ENCODE results near the gene NTN4.
"Not testable (repeated sequence)": the region's sequence is repeated elsewhere in the genome, so short reads cannot be mapped to it uniquely, and the experiment has no call there.

The NTN4 gene

GRCh38 chr12:95766356-95767019 is 24.1 kb downstream of the NTN4 start:
- Histone ChIP-seq H3K9me3 (ENCODE audit: control insufficient read depth, low read depth, low read length) (no peaks in the 10 kb centered on the region), H3K4me1 (ENCODE audit: control insufficient read depth, low read depth, low read length) (peaks cover 3% of the 10 kb centered on the region), H3K4me3 (ENCODE audit: low read length) (no peak overlapping the region), H3K9ac (ENCODE audit: low read length) (no peak overlapping the region), H3K27ac (ENCODE audit: low read length) (no peak overlapping the region), H3K36me3 (ENCODE audit: control insufficient read depth, low read depth, low read length) (no peaks in the 10 kb centered on the region), H3K27me3 (ENCODE audit: control insufficient read depth, insufficient read depth, low read length) (no peaks in the 10 kb centered on the region)

GRCh38 chr12:95764848-95765247 is 25.7 kb downstream of the NTN4 start:
- H3K9ac ChIP-seq (ENCODE audit: low read length): no peak overlapping the region
- H3K9me3 ChIP-seq (ENCODE audit: control insufficient read depth, low read depth, low read length): no peaks in the 10 kb centered on the region
- peaks cover 3% of the 10 kb centered on the region for H3K4me1 ChIP-seq (ENCODE audit: control insufficient read depth, low read depth, low read length)
- H3K36me3 ChIP-seq (ENCODE audit: control insufficient read depth, low read depth, low read length): no peaks in the 10 kb centered on the region
- H3K27me3 ChIP-seq (ENCODE audit: control insufficient read depth, insufficient read depth, low read length): no peaks in the 10 kb centered on the region
- H3K4me3 ChIP-seq (ENCODE audit: low read length): no peak overlapping the region
- no peak overlapping the region for H3K27ac ChIP-seq (ENCODE audit: low read length)

- H3K4me1 ChIP-seq (ENCODE audit: control insufficient read depth, low read depth, low read length): peaks cover under 1% of the 10 kb centered on the region
- H3K27me3 ChIP-seq (ENCODE audit: control insufficient read depth, insufficient read depth, low read length): no peaks in the 10 kb centered on the region
- no peak overlapping the region for H3K4me3 ChIP-seq (ENCODE audit: low read length)
- H3K9me3 ChIP-seq (ENCODE audit: control insufficient read depth, low read depth, low read length): no peaks in the 10 kb centered on the region
- no peak overlapping the region for H3K9ac ChIP-seq (ENCODE audit: low read length)
- no peak overlapping the region for H3K27ac ChIP-seq (ENCODE audit: low read length)
- H3K36me3 ChIP-seq (ENCODE audit: control insufficient read depth, low read depth, low read length): no peaks in the 10 kb centered on the region
These were observed 26.7 kb downstream of the NTN4 start for GRCh38 chr12:95763809-95764253.

GRCh38 chr12:95762123-95762785 is 28.3 kb downstream of the NTN4 start:
- Histone ChIP-seq H3K27ac (ENCODE audit: low read length) (no peak overlapping the region), H3K9me3 (ENCODE audit: control insufficient read depth, low read depth, low read length) (no peaks in the 10 kb centered on the region), H3K9ac (ENCODE audit: low read length) (no peak overlapping the region)

GRCh38 chr12:95760371-95760770 is 30.2 kb downstream of the NTN4 start:
- no peaks in the 10 kb centered on the region for H3K36me3 ChIP-seq (ENCODE audit: control insufficient read depth, low read depth, low read length)
- no peaks in the 10 kb centered on the region for H3K9me3 ChIP-seq (ENCODE audit: control insufficient read depth, low read depth, low read length)
- H3K27me3 ChIP-seq (ENCODE audit: control insufficient read depth, insufficient read depth, low read length): no peaks in the 10 kb centered on the region
- no peak overlapping the region for H3K27ac ChIP-seq (ENCODE audit: low read length)
- H3K4me1 ChIP-seq (ENCODE audit: control insufficient read depth, low read depth, low read length): peaks cover 6% of the 10 kb centered on the region
- H3K9ac ChIP-seq (ENCODE audit: low read length): no peak overlapping the region
- H3K4me3 ChIP-seq (ENCODE audit: low read length): no peak overlapping the region

More at GRCh38 chr12:95762123-95762785, 28.3 kb downstream of the NTN4 start:
- Histone ChIP-seq H3K4me1 (ENCODE audit: control insufficient read depth, low read depth, low read length) (no peaks in the 10 kb centered on the region), H3K27me3 (ENCODE audit: control insufficient read depth, insufficient read depth, low read length) (no peaks in the 10 kb centered on the region), H3K4me3 (ENCODE audit: low read length) (no peak overlapping the region), H3K36me3 (ENCODE audit: control insufficient read depth, low read depth, low read length) (no peaks in the 10 kb centered on the region)

- Histone ChIP-seq H3K4me1 (ENCODE audit: control insufficient read depth, low read depth, low read length) (peaks cover 12% of the 10 kb centered on the region), H3K27me3 (ENCODE audit: control insufficient read depth, insufficient read depth, low read length) (no peaks in the 10 kb centered on the region), H3K4me3 (ENCODE audit: low read length) (no peak overlapping the region), H3K9ac (ENCODE audit: low read length) (no peak overlapping the region), H3K9me3 (ENCODE audit: control insufficient read depth, low read depth, low read length) (no peaks in the 10 kb centered on the region), H3K27ac (ENCODE audit: low read length) (no peak overlapping the region), H3K36me3 (ENCODE audit: control insufficient read depth, low read depth, low read length) (no peaks in the 10 kb centered on the region)
These were observed 30.8 kb downstream of the NTN4 start for GRCh38 chr12:95759718-95760117.

GRCh38 chr12:95759039-95759438 is 31.5 kb downstream of the NTN4 start:
- no peak overlapping the region for H3K27ac ChIP-seq (ENCODE audit: low read length)
- no peaks in the 10 kb centered on the region for H3K36me3 ChIP-seq (ENCODE audit: control insufficient read depth, low read depth, low read length)
- no peak overlapping the region for H3K4me3 ChIP-seq (ENCODE audit: low read length)
- no peak overlapping the region for H3K9ac ChIP-seq (ENCODE audit: low read length)
- no peaks in the 10 kb centered on the region for H3K9me3 ChIP-seq (ENCODE audit: control insufficient read depth, low read depth, low read length)
- H3K4me1 ChIP-seq (ENCODE audit: control insufficient read depth, low read depth, low read length): peaks cover 13% of the 10 kb centered on the region
- no peaks in the 10 kb centered on the region for H3K27me3 ChIP-seq (ENCODE audit: control insufficient read depth, insufficient read depth, low read length)

GRCh38 chr12:95756362-95756761 is 34.2 kb downstream of the NTN4 start:
- no peak overlapping the region for H3K9ac ChIP-seq (ENCODE audit: low read length)
- no peak overlapping the region for H3K27ac ChIP-seq (ENCODE audit: low read length)
- H3K36me3 ChIP-seq (ENCODE audit: control insufficient read depth, low read depth, low read length): no peaks in the 10 kb centered on the region
- no peak overlapping the region for H3K4me3 ChIP-seq (ENCODE audit: low read length)
- H3K4me1 ChIP-seq (ENCODE audit: control insufficient read depth, low read depth, low read length): peaks cover 13% of the 10 kb centered on the region
- H3K9me3 ChIP-seq (ENCODE audit: control insufficient read depth, low read depth, low read length): no peaks in the 10 kb centered on the region
- no peaks in the 10 kb centered on the region for H3K27me3 ChIP-seq (ENCODE audit: control insufficient read depth, insufficient read depth, low read length)

- no peaks in the 10 kb centered on the region for H3K9me3 ChIP-seq (ENCODE audit: control insufficient read depth, low read depth, low read length)
- no peak overlapping the region for H3K4me3 ChIP-seq (ENCODE audit: low read length)
- H3K4me1 ChIP-seq (ENCODE audit: control insufficient read depth, low read depth, low read length): peaks cover 13% of the 10 kb centered on the region
- no peaks in the 10 kb centered on the region for H3K36me3 ChIP-seq (ENCODE audit: control insufficient read depth, low read depth, low read length)
- no peak overlapping the region for H3K9ac ChIP-seq (ENCODE audit: low read length)
- no peak overlapping the region for H3K27ac ChIP-seq (ENCODE audit: low read length)
- no peaks in the 10 kb centered on the region for H3K27me3 ChIP-seq (ENCODE audit: control insufficient read depth, insufficient read depth, low read length)
These were observed 35.2 kb downstream of the NTN4 start for GRCh38 chr12:95755261-95755865.

- H3K4me1 ChIP-seq (ENCODE audit: control insufficient read depth, low read depth, low read length); H3K27me3 ChIP-seq (ENCODE audit: control insufficient read depth, insufficient read depth, low read length); H3K9me3 ChIP-seq (ENCODE audit: control insufficient read depth, low read depth, low read length); H3K4me3 ChIP-seq (ENCODE audit: low read length); H3K9ac ChIP-seq (ENCODE audit: low read length); H3K27ac ChIP-seq (ENCODE audit: low read length); H3K36me3 ChIP-seq (ENCODE audit: control insufficient read depth, low read depth, low read length): not testable (repeated sequence)
These were observed 44.5 kb downstream of the NTN4 start for GRCh38 chr12:95746062-95746461.

GRCh38 chr12:95742586-95742985 is 48.0 kb downstream of the NTN4 start:
- H3K27ac ChIP-seq (ENCODE audit: low read length): no peak overlapping the region
- H3K9ac ChIP-seq (ENCODE audit: low read length): no peak overlapping the region
- H3K27me3 ChIP-seq (ENCODE audit: control insufficient read depth, insufficient read depth, low read length): no peaks in the 10 kb centered on the region
- H3K36me3 ChIP-seq (ENCODE audit: control insufficient read depth, low read depth, low read length): no peaks in the 10 kb centered on the region
- no peaks in the 10 kb centered on the region for H3K9me3 ChIP-seq (ENCODE audit: control insufficient read depth, low read depth, low read length)
- H3K4me1 ChIP-seq (ENCODE audit: control insufficient read depth, low read depth, low read length): no peaks in the 10 kb centered on the region
- H3K4me3 ChIP-seq (ENCODE audit: low read length): no peak overlapping the region

- H3K9ac ChIP-seq (ENCODE audit: low read length): no peak overlapping the region
- H3K9me3 ChIP-seq (ENCODE audit: control insufficient read depth, low read depth, low read length): no peaks in the 10 kb centered on the region
- H3K27me3 ChIP-seq (ENCODE audit: control insufficient read depth, insufficient read depth, low read length): no peaks in the 10 kb centered on the region
- H3K4me1 ChIP-seq (ENCODE audit: control insufficient read depth, low read depth, low read length): no peaks in the 10 kb centered on the region
- no peaks in the 10 kb centered on the region for H3K36me3 ChIP-seq (ENCODE audit: control insufficient read depth, low read depth, low read length)
- H3K4me3 ChIP-seq (ENCODE audit: low read length): no peak overlapping the region
- no peak overlapping the region for H3K27ac ChIP-seq (ENCODE audit: low read length)
These were observed 48.9 kb downstream of the NTN4 start for GRCh38 chr12:95741635-95742034.
